Loucy (cell line): Measurements from ENCODE around the gene BRAF.

Experiments
- H2AFZ ChIP-seq: fragments of 200-600 bp; sonication (generic); 2 replicates; pipeline ENCODE4 v1.6.0; 2016; ENCODE audit warnings: antibody characterized with exemption, mild to moderate bottlenecking, low read length, moderate library complexity
- H3F3A ChIP-seq: fragments of 200-600 bp; 2 replicates; pipeline ENCODE4 v1.6.0; 2016; ENCODE audit warnings: antibody characterized with exemption, low read depth, mild to moderate bottlenecking
- H3K27me3 ChIP-seq: fragments of 200-600 bp; sonication (generic); 2 replicates; pipeline ENCODE4 v1.6.1; 2014; ENCODE audit warnings: low read length, mild to moderate bottlenecking; ENCODE audit not compliant: insufficient read depth, poor library complexity, severe bottlenecking
- H3K36me3 ChIP-seq: fragments of 200-600 bp; sonication (generic); 2 replicates; pipeline ENCODE4 v1.6.1; 2016; ENCODE audit warnings: low read length; ENCODE audit not compliant: insufficient read depth
- H3K4me1 ChIP-seq: fragments of 200-600 bp; sonication (generic); 2 replicates; pipeline ENCODE4 v1.5.1; 2014; ENCODE audit warnings: low read length, mild to moderate bottlenecking; ENCODE audit not compliant: insufficient read depth, poor library complexity, severe bottlenecking
- H3K4me2 ChIP-seq: fragments of 200-600 bp; sonication (generic); 2 replicates; pipeline ENCODE4 v1.6.0; 2014; ENCODE audit warnings: antibody characterized with exemption, low read length, low read depth, mild to moderate bottlenecking; ENCODE audit not compliant: poor library complexity, severe bottlenecking
- H3K4me3 ChIP-seq: fragments of 200-600 bp; sonication (generic); 2 replicates; pipeline ENCODE4 v1.5.1; 2014; ENCODE audit warnings: low read length, mild to moderate bottlenecking, mixed read lengths; ENCODE audit not compliant: poor library complexity, severe bottlenecking
- H3K79me2 ChIP-seq: fragments of 200-600 bp; sonication (generic); 2 replicates; pipeline ENCODE4 v1.6.1; 2014; ENCODE audit warnings: low read length; ENCODE audit not compliant: insufficient read depth
- H3K9ac ChIP-seq: fragments of 200-600 bp; sonication (generic); 2 replicates; pipeline ENCODE4 v1.6.0; 2014; ENCODE audit warnings: mild to moderate bottlenecking, low read depth, low read length, moderate library complexity; ENCODE audit not compliant: poor library complexity, severe bottlenecking
- H3K9me2 ChIP-seq: fragments of 200-600 bp; sonication (generic); replicated peaks from 2 replicates; pipeline ENCODE4 v1.6.1; 2016; ENCODE audit warnings: low read depth, low read length, mixed read lengths
- H3K9me3 ChIP-seq: fragments of 200-600 bp; sonication (generic); 2 replicates; pipeline ENCODE4 v1.6.1; 2014; ENCODE audit warnings: mild to moderate bottlenecking, antibody characterized with exemption, low read length, low read depth; ENCODE audit not compliant: insufficient read depth
- H4K20me1 ChIP-seq: fragments of 200-600 bp; sonication (generic); 2 replicates; pipeline ENCODE4 v1.6.0; 2014; ENCODE audit warnings: antibody characterized with exemption, low read length, mild to moderate bottlenecking; ENCODE audit not compliant: insufficient read depth, poor library complexity, severe bottlenecking
- CTCF ChIP-seq: fragments of 200-600 bp; sonication (generic); conservative IDR thresholded peaks from 2 replicates; pipeline ENCODE4 v1.5.1; 2014; ENCODE audit warnings: mild to moderate bottlenecking, antibody characterized with exemption, low read length
- EZH2phosphoT487 ChIP-seq: fragments of 200-600 bp; IDR thresholded peaks from 2 replicates; pipeline ENCODE4 v1.6.1; 2018; ENCODE audit warnings: antibody characterized with exemption, mild to moderate bottlenecking, moderate library complexity, borderline replicate concordance

Gene BRAF

GRCh38 chr7:140778975-140779374, 145.8 kb downstream of the BRAF start:
- H3K36me3 ChIP-seq, result peaks cover 48% of the 10 kb centered on the region; the same call in 1 of the 2 replicates
- H3K4me3 ChIP-seq, result no peak overlapping the region
- no peak overlapping the region for H3K9ac ChIP-seq
- no peaks in the 10 kb centered on the region for H3F3A ChIP-seq
- H3K79me2 ChIP-seq, result no peaks in the 10 kb centered on the region
- H3K9me3 ChIP-seq, result no peaks in the 10 kb centered on the region
- H3K27me3 ChIP-seq, result no peaks in the 10 kb centered on the region
- no peaks in the 10 kb centered on the region for H4K20me1 ChIP-seq
- TF ChIP-seq CTCF, result no peak
- no peak for TF ChIP-seq EZH2phosphoT487
- no peak overlapping the region for H2AFZ ChIP-seq
- H3K4me1 ChIP-seq, result no peaks in the 10 kb centered on the region
- no peak overlapping the region for H3K4me2 ChIP-seq
- no peaks in the 10 kb centered on the region for H3K9me2 ChIP-seq

GRCh38 chr7:140778568-140778967, 146.2 kb downstream of the BRAF start:
- Histone ChIP-seq H3K36me3 (peaks cover 50% of the 10 kb centered on the region; the same call in 1 of the 2 replicates), H3F3A (no peaks in the 10 kb centered on the region), H4K20me1 (no peaks in the 10 kb centered on the region), H2AFZ (no peak overlapping the region), H3K79me2 (no peaks in the 10 kb centered on the region), H3K9ac (no peak overlapping the region), H3K9me2 (no peaks in the 10 kb centered on the region), H3K4me2 (no peak overlapping the region), H3K4me3 (no peak overlapping the region), H3K27me3 (no peaks in the 10 kb centered on the region), H3K4me1 (no peaks in the 10 kb centered on the region), H3K9me3 (no peaks in the 10 kb centered on the region)
- TF ChIP-seq EZH2phosphoT487 (no peak), CTCF (no peak)

- Histone ChIP-seq H3K27me3 (no peaks in the 10 kb centered on the region), H3K9ac (no peak overlapping the region), H3K4me2 (no peak overlapping the region), H2AFZ (no peak overlapping the region), H3K9me3 (no peaks in the 10 kb centered on the region), H3K36me3 (peaks cover 40% of the 10 kb centered on the region), H4K20me1 (no peaks in the 10 kb centered on the region), H3K4me1 (no peaks in the 10 kb centered on the region), H3K79me2 (no peaks in the 10 kb centered on the region), H3K9me2 (no peaks in the 10 kb centered on the region), H3F3A (no peaks in the 10 kb centered on the region), H3K4me3 (no peak overlapping the region)
- TF ChIP-seq CTCF (no peak), EZH2phosphoT487 (no peak)
These were observed 150.4 kb downstream of the BRAF start for GRCh38 chr7:140774371-140774770.
